Measurements from ENCODE around the gene SLC18A2.

The SLC18A2 gene

DNA sequence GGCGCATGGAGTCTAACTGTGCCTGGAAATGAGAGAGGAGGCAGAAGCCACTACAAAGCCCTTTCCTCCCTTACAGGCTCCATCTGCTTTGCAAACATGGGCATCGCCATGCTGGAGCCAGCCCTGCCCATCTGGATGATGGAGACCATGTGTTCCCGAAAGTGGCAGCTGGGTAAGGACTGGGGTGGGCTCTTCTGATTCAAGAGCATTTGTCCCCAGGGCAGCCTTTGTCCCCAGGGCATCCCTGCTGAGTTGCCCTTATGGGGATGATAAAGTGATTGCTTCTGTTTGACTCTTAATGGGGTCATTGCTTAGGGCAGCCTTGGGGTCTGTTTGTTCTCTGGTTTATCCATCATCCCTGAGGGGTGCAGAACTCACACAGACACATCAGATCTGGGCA lies 16.8 kb downstream of the SLC18A2 start:
- no peak for DNase-seq (ENCODE audit: low read depth, low spot score)
- Histone ChIP-seq H3K4me1 (ENCODE audit: insufficient read depth, insufficient read length) (peaks cover 4% of the 10 kb centered on the region), H3K27me3 (ENCODE audit: insufficient read depth, insufficient read length) (no peaks in the 10 kb centered on the region), H3K4me3 (ENCODE audit: insufficient read length, low read depth) (no peak overlapping the region), H3K9ac (ENCODE audit: insufficient read length, low read depth) (no peak overlapping the region), H3K9me3 (ENCODE audit: insufficient read depth, low read length) (no peaks in the 10 kb centered on the region), H3K36me3 (ENCODE audit: insufficient read depth, insufficient read length, low read length) (no peaks in the 10 kb centered on the region)
- no peak for TF ChIP-seq YY1 (IDR thresholded peaks at IDR 0.05; ENCODE audit: insufficient read depth, insufficient read length)
- no peak for TF ChIP-seq ZNF274 (IDR thresholded peaks at IDR 0.05; ENCODE audit: low read depth, low read length)
- TF ChIP-seq SUZ12 (IDR thresholded peaks at IDR 0.05; ENCODE audit: extremely low read depth, insufficient read depth, insufficient read length) = no peak

DNA sequence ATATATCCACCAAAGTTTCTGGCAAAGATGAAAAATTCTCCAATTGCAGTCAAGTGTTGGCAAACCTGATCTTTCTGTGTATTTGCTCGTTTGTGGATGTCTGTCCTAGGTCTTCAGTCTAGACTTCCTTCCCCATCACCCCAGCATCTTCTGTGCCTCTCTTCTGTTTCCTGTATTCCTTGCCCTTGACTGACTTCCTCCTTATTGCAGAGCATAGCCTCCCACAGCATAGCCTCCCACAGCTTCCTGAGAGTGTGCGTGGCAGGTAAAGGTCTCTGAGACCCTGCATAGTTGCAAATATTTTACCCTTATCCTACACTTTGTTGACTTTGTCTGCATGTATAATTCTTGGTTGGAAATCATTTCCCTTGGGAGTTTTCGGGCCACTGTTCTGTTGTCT lies 18.4 kb downstream of the SLC18A2 start:
- Histone ChIP-seq H3K9me3 (ENCODE audit: insufficient read depth, low read length) (no peaks in the 10 kb centered on the region), H3K4me1 (ENCODE audit: insufficient read depth, insufficient read length) (peaks cover 4% of the 10 kb centered on the region), H3K9ac (ENCODE audit: insufficient read length, low read depth) (no peak overlapping the region), H3K27me3 (ENCODE audit: insufficient read depth, insufficient read length) (no peaks in the 10 kb centered on the region), H3K36me3 (ENCODE audit: insufficient read depth, insufficient read length, low read length) (no peaks in the 10 kb centered on the region), H3K4me3 (ENCODE audit: insufficient read length, low read depth) (no peak overlapping the region)
- TF ChIP-seq YY1 (IDR thresholded peaks at IDR 0.05; ENCODE audit: insufficient read depth, insufficient read length) = no peak
- no peak for TF ChIP-seq ZNF274 (IDR thresholded peaks at IDR 0.05; ENCODE audit: low read depth, low read length)
- TF ChIP-seq SUZ12 (IDR thresholded peaks at IDR 0.05; ENCODE audit: extremely low read depth, insufficient read depth, insufficient read length) = no peak
- no peak for DNase-seq (ENCODE audit: low read depth, low spot score)

DNA sequence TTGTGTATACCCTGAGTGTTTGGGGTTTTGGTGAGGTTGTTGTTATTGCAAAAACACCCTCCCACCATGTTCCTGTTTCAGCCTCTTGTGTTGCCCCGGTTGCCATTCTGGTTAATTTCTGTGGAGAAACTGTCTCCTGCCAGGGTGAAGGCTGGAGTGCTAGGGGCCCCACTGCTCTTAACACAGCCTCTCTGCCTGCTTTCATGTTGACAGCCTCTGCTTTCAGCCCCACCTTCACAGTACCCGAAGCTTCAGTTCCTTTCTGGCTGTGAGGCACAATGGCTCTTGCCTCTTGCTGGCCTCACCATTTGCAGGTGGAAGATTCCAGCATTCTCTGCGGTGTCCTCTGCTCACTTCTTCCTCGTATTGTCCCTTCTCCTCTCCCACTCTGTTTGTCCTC lies 19.2 kb downstream of the SLC18A2 start:
- Histone ChIP-seq H3K27me3 (ENCODE audit: insufficient read depth, insufficient read length) (no peaks in the 10 kb centered on the region), H3K4me3 (ENCODE audit: insufficient read length, low read depth) (no peak overlapping the region), H3K4me1 (ENCODE audit: insufficient read depth, insufficient read length) (peaks cover 4% of the 10 kb centered on the region), H3K9ac (ENCODE audit: insufficient read length, low read depth) (no peak overlapping the region), H3K36me3 (ENCODE audit: insufficient read depth, insufficient read length, low read length) (no peaks in the 10 kb centered on the region), H3K9me3 (ENCODE audit: insufficient read depth, low read length) (no peaks in the 10 kb centered on the region)
- DNase-seq (ENCODE audit: low read depth, low spot score) = no peak
- TF ChIP-seq SUZ12 (IDR thresholded peaks at IDR 0.05; ENCODE audit: extremely low read depth, insufficient read depth, insufficient read length) (no peak), ZNF274 (IDR thresholded peaks at IDR 0.05; ENCODE audit: low read depth, low read length) (no peak), YY1 (IDR thresholded peaks at IDR 0.05; ENCODE audit: insufficient read depth, insufficient read length) (no peak)

DNA sequence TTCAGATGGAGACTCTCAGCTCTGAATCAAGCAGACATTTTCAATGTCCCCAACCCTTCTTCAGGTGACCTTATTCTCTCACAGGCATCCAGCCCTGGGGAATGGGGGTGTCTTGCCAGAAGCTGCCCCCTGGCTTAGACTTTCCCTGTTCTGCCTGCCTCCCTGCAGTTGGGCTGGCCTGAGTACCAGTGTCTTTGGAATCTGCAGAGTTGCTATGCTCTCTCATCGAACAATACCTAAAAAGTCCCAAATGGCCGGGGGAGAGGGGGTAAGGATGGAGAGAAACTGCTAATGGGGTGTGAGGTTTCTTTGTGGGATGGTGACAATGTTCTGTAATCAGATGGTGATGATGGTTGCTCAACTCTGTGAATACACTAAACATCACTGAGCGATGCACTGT lies 20.6 kb downstream of the SLC18A2 start:
- peaks cover 4% of the 10 kb centered on the region for H3K4me1 ChIP-seq (ENCODE audit: insufficient read depth, insufficient read length)
- H3K4me3 ChIP-seq (ENCODE audit: insufficient read length, low read depth) = no peak overlapping the region
- TF ChIP-seq SUZ12 (IDR thresholded peaks at IDR 0.05; ENCODE audit: extremely low read depth, insufficient read depth, insufficient read length) = no peak
- TF ChIP-seq YY1 (IDR thresholded peaks at IDR 0.05; ENCODE audit: insufficient read depth, insufficient read length) = no peak
- no peak for TF ChIP-seq ZNF274 (IDR thresholded peaks at IDR 0.05; ENCODE audit: low read depth, low read length)
- H3K9ac ChIP-seq (ENCODE audit: insufficient read length, low read depth) = no peak overlapping the region
- H3K9me3 ChIP-seq (ENCODE audit: insufficient read depth, low read length) = no peaks in the 10 kb centered on the region
- no peaks in the 10 kb centered on the region for H3K27me3 ChIP-seq (ENCODE audit: insufficient read depth, insufficient read length)
- DNase-seq (ENCODE audit: low read depth, low spot score) = no peak
- H3K36me3 ChIP-seq (ENCODE audit: insufficient read depth, insufficient read length, low read length) = no peaks in the 10 kb centered on the region

DNA sequence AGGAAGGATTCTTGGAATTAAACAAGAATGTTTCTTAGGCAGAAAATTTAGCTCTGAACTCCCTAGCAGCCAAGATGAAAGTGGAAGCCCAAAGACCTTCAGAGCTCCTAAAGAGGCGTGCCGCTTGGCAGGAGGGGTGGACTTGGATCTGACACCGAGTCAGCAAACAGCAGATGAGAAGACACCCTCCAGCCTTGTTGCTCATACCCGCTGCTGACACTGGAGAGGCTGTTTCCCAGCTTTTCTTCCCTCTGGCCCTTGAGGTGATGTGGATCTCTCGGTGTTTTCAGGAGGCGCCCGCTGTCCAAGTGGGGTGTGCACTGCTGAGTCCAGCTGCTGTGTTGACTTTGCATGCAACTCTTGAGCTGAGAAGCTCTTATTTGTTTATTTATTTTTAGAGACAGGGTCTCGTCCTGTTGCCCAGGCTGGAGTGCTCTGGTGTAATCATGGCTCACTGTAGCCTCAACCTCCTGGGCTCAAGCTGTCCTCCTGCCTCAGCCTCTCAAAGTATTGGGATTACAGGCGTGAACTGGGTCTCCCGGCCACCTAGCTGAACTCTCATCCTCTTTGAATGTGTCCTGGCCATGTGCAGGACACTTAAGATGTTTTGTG lies 21.5 kb downstream of the SLC18A2 start:
- Histone ChIP-seq H3K4me3 (ENCODE audit: insufficient read length, low read depth) (no peak overlapping the region), H3K36me3 (ENCODE audit: insufficient read depth, insufficient read length, low read length) (no peaks in the 10 kb centered on the region), H3K27me3 (ENCODE audit: insufficient read depth, insufficient read length) (no peaks in the 10 kb centered on the region), H3K4me1 (ENCODE audit: insufficient read depth, insufficient read length) (peaks cover 4% of the 10 kb centered on the region), H3K9me3 (ENCODE audit: insufficient read depth, low read length) (no peaks in the 10 kb centered on the region), H3K9ac (ENCODE audit: insufficient read length, low read depth) (no peak overlapping the region)
- DNase-seq (ENCODE audit: low read depth, low spot score) = no peak
- TF ChIP-seq YY1 (IDR thresholded peaks at IDR 0.05; ENCODE audit: insufficient read depth, insufficient read length) (no peak), SUZ12 (IDR thresholded peaks at IDR 0.05; ENCODE audit: extremely low read depth, insufficient read depth, insufficient read length) (no peak), ZNF274 (IDR thresholded peaks at IDR 0.05; ENCODE audit: low read depth, low read length) (no peak)

DNA sequence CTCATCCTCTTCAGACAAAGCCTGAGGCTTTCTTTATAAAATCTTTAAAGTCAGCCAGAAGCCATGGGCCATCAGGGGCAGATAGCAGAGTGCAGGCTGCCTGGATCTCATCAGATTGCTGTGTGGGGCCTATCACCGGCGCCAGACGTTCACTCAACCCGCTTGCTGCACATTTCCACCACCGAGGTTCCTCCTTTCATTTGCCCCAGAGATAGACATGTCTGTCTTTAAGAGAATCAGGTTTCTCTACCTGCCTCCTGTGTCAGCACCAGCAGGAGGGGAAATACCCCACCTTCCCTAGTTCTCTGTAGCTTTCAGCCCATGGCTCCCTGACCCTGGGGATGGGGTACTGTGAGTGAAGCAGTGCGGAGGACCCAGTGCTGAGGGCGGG lies 22.0 kb downstream of the SLC18A2 start:
- H3K9me3 ChIP-seq (ENCODE audit: insufficient read depth, low read length) = no peaks in the 10 kb centered on the region
- H3K4me3 ChIP-seq (ENCODE audit: insufficient read length, low read depth) = no peak overlapping the region
- no peak for DNase-seq (ENCODE audit: low read depth, low spot score)
- no peak overlapping the region for H3K9ac ChIP-seq (ENCODE audit: insufficient read length, low read depth)
- TF ChIP-seq YY1 (IDR thresholded peaks at IDR 0.05; ENCODE audit: insufficient read depth, insufficient read length) (no peak), SUZ12 (IDR thresholded peaks at IDR 0.05; ENCODE audit: extremely low read depth, insufficient read depth, insufficient read length) (no peak), ZNF274 (IDR thresholded peaks at IDR 0.05; ENCODE audit: low read depth, low read length) (no peak)
- H3K27me3 ChIP-seq (ENCODE audit: insufficient read depth, insufficient read length) = no peaks in the 10 kb centered on the region
- H3K4me1 ChIP-seq (ENCODE audit: insufficient read depth, insufficient read length) = peaks cover 4% of the 10 kb centered on the region
- no peaks in the 10 kb centered on the region for H3K36me3 ChIP-seq (ENCODE audit: insufficient read depth, insufficient read length, low read length)

DNA sequence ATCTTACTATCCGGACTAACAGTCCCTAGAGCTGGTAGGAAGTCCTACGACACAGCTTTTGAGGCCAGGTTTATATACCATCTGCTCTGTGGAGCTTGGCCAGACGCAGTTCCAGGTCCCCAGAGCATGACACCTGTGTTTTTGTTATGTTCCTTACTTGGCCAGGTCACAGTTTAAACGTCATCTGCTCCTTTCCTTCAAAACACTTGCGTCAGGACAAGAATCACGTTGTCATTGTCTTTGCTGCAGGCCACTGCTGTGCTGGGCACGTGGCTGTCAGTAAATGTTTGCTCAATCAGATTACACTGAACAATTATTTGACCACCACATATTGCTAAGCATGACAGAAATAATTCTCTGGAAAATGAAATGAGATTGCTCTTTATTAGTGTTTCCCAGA lies 23.9 kb downstream of the SLC18A2 start:
- DNase-seq (ENCODE audit: low read depth, low spot score) = no peak
- Histone ChIP-seq H3K4me3 (ENCODE audit: insufficient read length, low read depth) (no peak overlapping the region), H3K9ac (ENCODE audit: insufficient read length, low read depth) (no peak overlapping the region), H3K27me3 (ENCODE audit: insufficient read depth, insufficient read length) (no peaks in the 10 kb centered on the region), H3K9me3 (ENCODE audit: insufficient read depth, low read length) (no peaks in the 10 kb centered on the region), H3K36me3 (ENCODE audit: insufficient read depth, insufficient read length, low read length) (no peaks in the 10 kb centered on the region), H3K4me1 (ENCODE audit: insufficient read depth, insufficient read length) (peaks cover 4% of the 10 kb centered on the region)
- TF ChIP-seq ZNF274 (IDR thresholded peaks at IDR 0.05; ENCODE audit: low read depth, low read length) (no peak), YY1 (IDR thresholded peaks at IDR 0.05; ENCODE audit: insufficient read depth, insufficient read length) (no peak), SUZ12 (IDR thresholded peaks at IDR 0.05; ENCODE audit: extremely low read depth, insufficient read depth, insufficient read length) (no peak)
